ENCODE results near the gene DEAF1. TPM values are rescaled to one million over a fixed set of nuclear protein-coding genes. Genes with fewer than 3 reads are reported as not detected.
A peak's percentile ranks its signal among the peaks of the same experiment; 100 is the strongest.

The DEAF1 gene
- total and polyA plus RNA-seq, 8 donors, result 12.3 to 111 (median 37.0) TPM

GRCh38 chr11:706957-707816, 12.2 kb upstream of the DEAF1 start:
- no peaks in the 10 kb centered on the region for H3K9me3 ChIP-seq
- TF ChIP-seq POLR2AphosphoS5 (IDR thresholded peaks at IDR 0.05) (no peak), EP300 (IDR thresholded peaks at IDR 0.05) (no peak), POLR2A (IDR thresholded peaks at IDR 0.05) (no peak), CTCF (IDR thresholded peaks at IDR 0.05) (no peak)
- peaks cover 0 to 51% (median 11%) of the 10 kb centered on the region in 3 donors for H3K27me3 ChIP-seq
- peak; percentile 56 to 79 for DNase-seq
- peak overlapping the region; percentile 89 to 95 (median 91) for H3K27ac ChIP-seq
- intact Hi-C loops (cut with DNase I; ENCODE audit: low total_unique reads), result no loop called here
- peak overlapping the region; percentile 56 to 60 (median 60) for H3K4me3 ChIP-seq
- 15 to 34% (median 20%) methylated on average over 17 to 30 of the region's 30 CpGs for WGBS, 5 donors
- H3K4me1 ChIP-seq, result peaks cover 60 to 94% (median 92%) of the 10 kb centered on the region in 4 donors
- H3K36me3 ChIP-seq, result peaks cover 0 to 18% (median 10%) of the 10 kb centered on the region in 4 donors

GRCh38 chr11:706439-706956, 11.5 kb upstream of the DEAF1 start:
- peaks cover 0 to 25% (median 15%) of the 10 kb centered on the region in 4 donors for H3K36me3 ChIP-seq
- 4 to 18% (median 6%) methylated on average over 3 to 22 of the region's 22 CpGs for WGBS, 5 donors

GRCh38 chr11:705646-706438, 10.8 kb upstream of the DEAF1 start, which contains the start of gene EPS8L2:
TSS of gene EPS8L2 (plus strand) at chr11:706231. CDS start at chr11:709408, 3,177 bp downstream.
- Histone ChIP-seq H3K9me3 (no peaks in the 10 kb centered on the region), H3K4me3 (peak within 1 kb of the TSS; percentile 56 to 60 (median 60)), H3K27me3 (peaks cover 0 to 51% (median 11%) of the 10 kb centered on the region in 3 donors), H3K36me3 (peaks cover under 1 to 27% (median 17%) of the 10 kb centered on the region in 4 donors), H3K4me1 (peaks cover 61 to 91% (median 88%) of the 10 kb centered on the region in 4 donors), H3K27ac (peak within 1 kb of the TSS; percentile 89 to 95 (median 91))
- peak; percentile 80 to 82 for DNase-seq
- TF ChIP-seq POLR2AphosphoS5 (IDR thresholded peaks at IDR 0.05) (no peak), POLR2A (IDR thresholded peaks at IDR 0.05) (no peak)
- intact Hi-C loops (cut with DNase I; ENCODE audit: low total_unique reads), result no loop called here
- WGBS, 5 donors, result 0 to 25% (median 5%) methylated on average over 9 to 89 of the region's 90 CpGs

More at GRCh38 chr11:706439-706956, 11.5 kb upstream of the DEAF1 start:
- intact Hi-C loops (cut with DNase I; ENCODE audit: low total_unique reads), result no loop called here
- H3K27ac ChIP-seq, result peak overlapping the region; percentile 89 to 95 (median 91)
- H3K4me1 ChIP-seq, result peaks cover 61 to 94% (median 92%) of the 10 kb centered on the region in 4 donors
- H3K4me3 ChIP-seq, result peak overlapping the region; percentile 56 to 60 (median 60)
- DNase-seq, result peak; percentile 52 to 63
- peaks cover 0 to 51% (median 11%) of the 10 kb centered on the region in 3 donors for H3K27me3 ChIP-seq
- H3K9me3 ChIP-seq, result no peaks in the 10 kb centered on the region
- TF ChIP-seq EP300 (IDR thresholded peaks at IDR 0.05) (no peak), CTCF (IDR thresholded peaks at IDR 0.05) (no peak), POLR2A (IDR thresholded peaks at IDR 0.05) (no peak)

- no peaks in the 10 kb centered on the region for H3K9me3 ChIP-seq
- intact Hi-C loops (cut with DNase I; ENCODE audit: low total_unique reads), result no loop called here
- peak overlapping the region; percentile 56 to 60 (median 60) for H3K4me3 ChIP-seq
- peak; percentile 87 to 91 for DNase-seq
- peaks cover 6 to 36% (median 24%) of the 10 kb centered on the region in 4 donors for H3K36me3 ChIP-seq
- peaks cover 59 to 82% (median 80%) of the 10 kb centered on the region in 4 donors for H3K4me1 ChIP-seq
- H3K27ac ChIP-seq, result peak overlapping the region; percentile 89 to 95 (median 91)
- WGBS, 5 donors, result 22 to 61% (median 35%) methylated on average over 13 to 27 of the region's 27 CpGs
- TF ChIP-seq CTCF (IDR thresholded peaks at IDR 0.05) (no peak), POLR2AphosphoS5 (IDR thresholded peaks at IDR 0.05) (peak in 2 of 3 donors; percentile 49 to 80)
- H3K27me3 ChIP-seq, result peaks cover 0 to 45% (median 11%) of the 10 kb centered on the region in 3 donors
Observed at GRCh38 chr11:704781-705645, 10.0 kb upstream of the DEAF1 start.
